SJSA1 (cell line): ENCODE results near the gene HEMGN. TPM values are rescaled to one million over a fixed set of nuclear protein-coding genes. Genes with fewer than 3 reads are reported as not detected.
"Not testable (repeated sequence)": the region's sequence is repeated elsewhere in the genome, so short reads cannot be mapped to it uniquely, and the experiment has no call there.

Experiments used
- DNase-seq, 2 experiments: peaks; one replicate each; pipeline ENCODE4 v3.0.0-alpha.2; 2015 to 2020; ENCODE audit warnings: low spot score in 2 of 2, low read depth in 1 of 2
- H3K27ac ChIP-seq: fragments of 250-450 bp; sonication (Bioruptor Pico); 2 replicates; pipeline ENCODE4 v1.5.1; 2020; ENCODE audit warnings: mild to moderate bottlenecking, moderate library complexity
- H3K27me3 ChIP-seq: fragments of 250-450 bp; sonication (Bioruptor Pico); replicated peaks from 2 replicates; pipeline ENCODE4 v1.5.1; 2020; ENCODE audit warnings: mild to moderate bottlenecking, moderate library complexity
- H3K36me3 ChIP-seq: fragments of 250-450 bp; sonication (Bioruptor Pico); 2 replicates; pipeline ENCODE4 v1.5.1; 2020; ENCODE audit warnings: mild to moderate bottlenecking
- H3K4me1 ChIP-seq: fragments of 250-450 bp; sonication (Bioruptor Pico); replicated peaks from 2 replicates; pipeline ENCODE4 v1.6.1; 2021; ENCODE audit warnings: mild to moderate bottlenecking
- H3K4me3 ChIP-seq: fragments of 250-450 bp; sonication (Bioruptor Pico); 2 replicates; pipeline ENCODE4 v1.5.1; 2020; ENCODE audit warnings: mild to moderate bottlenecking
- H3K9me3 ChIP-seq: fragments of 250-450 bp; sonication (Bioruptor Pico); replicated peaks from 2 replicates; pipeline ENCODE4 v1.5.1; 2020; ENCODE audit warnings: mild to moderate bottlenecking
- total RNA-seq: library from RNA; depleted of rRNA; stranded (reverse); fragments of >200 nt; shearing (Covaris generic); gene quantifications from 2 replicates; pipeline ENCODE4 v1.2.3, GENCODE V29; 2014

Gene HEMGN
- total RNA-seq, 1 experiment from 2014 or later, result not detected

DNA sequence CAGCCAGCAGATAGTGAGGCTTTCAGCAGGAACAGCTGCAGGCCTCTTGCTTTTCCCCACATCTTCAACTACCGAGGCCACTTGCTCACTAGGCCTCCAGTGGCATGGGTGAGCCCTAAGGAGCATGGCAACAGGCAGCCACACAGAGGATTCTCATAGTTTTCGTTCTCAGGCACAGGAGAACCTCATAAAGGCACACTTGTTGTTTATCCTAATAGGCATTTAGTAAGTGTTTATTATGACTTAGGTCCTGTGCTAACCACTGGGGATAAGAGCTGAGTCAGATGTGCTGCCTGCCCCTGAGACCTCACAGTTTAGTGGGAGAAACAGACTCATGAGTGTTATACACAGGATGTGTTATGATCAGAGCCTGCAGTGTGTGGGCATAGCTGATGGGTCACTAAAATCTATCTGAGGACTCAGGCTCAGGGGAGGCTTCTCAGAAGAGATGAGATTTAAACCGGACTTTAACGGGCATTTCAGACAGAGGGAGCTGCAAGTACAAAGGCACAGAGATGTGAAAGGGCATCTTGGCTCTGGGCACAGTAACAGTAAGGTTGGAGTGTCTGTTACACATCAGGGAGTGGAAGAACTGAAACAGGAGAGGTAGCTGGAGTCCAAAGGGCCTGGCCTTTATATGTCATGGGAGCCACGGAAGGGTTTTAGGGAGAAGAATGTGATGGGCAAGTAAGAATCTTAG lies 21.0 kb upstream of the HEMGN start:
- no peaks in the 10 kb centered on the region; the same call in 1 of the 2 replicates for H3K27me3 ChIP-seq
- no peak overlapping the region for H3K4me3 ChIP-seq
- peak; percentile 41 to 50 for DNase-seq
- no peaks in the 10 kb centered on the region; the same call in 1 of the 2 replicates for H3K9me3 ChIP-seq
- no peak overlapping the region for H3K27ac ChIP-seq
- H3K36me3 ChIP-seq, result no peaks in the 10 kb centered on the region
- H3K4me1 ChIP-seq, result peaks cover 8% of the 10 kb centered on the region

DNA sequence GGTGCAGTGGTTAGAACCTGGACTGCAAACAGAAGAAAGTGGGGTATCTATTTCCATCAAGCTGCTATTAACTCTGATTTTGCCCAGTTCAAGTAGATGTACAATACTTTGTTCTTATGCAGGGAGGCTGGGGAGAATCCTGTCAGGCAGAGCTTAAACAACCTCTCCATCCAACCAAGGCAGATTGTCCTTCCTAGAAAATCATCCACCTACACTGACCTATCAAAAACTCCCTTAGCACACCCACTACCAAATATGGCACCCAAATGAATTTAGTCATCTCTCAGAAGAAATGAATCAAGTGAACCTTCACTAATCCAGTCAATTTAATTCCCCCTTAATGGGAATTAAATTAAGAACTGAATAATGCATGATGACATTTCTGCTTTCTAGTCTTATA lies 18.4 kb upstream of the HEMGN start:
- no peaks in the 10 kb centered on the region; the same call in 1 of the 2 replicates for H3K9me3 ChIP-seq
- no peaks in the 10 kb centered on the region for H3K36me3 ChIP-seq
- no peak overlapping the region for H3K27ac ChIP-seq
- H3K4me1 ChIP-seq, result peaks cover 8% of the 10 kb centered on the region
- H3K27me3 ChIP-seq, result 0 out of 2 replicates have a peak, but pooled peaks cover 4% of the 10 kb centered on the region
- no peak for DNase-seq
- no peak overlapping the region for H3K4me3 ChIP-seq

DNA sequence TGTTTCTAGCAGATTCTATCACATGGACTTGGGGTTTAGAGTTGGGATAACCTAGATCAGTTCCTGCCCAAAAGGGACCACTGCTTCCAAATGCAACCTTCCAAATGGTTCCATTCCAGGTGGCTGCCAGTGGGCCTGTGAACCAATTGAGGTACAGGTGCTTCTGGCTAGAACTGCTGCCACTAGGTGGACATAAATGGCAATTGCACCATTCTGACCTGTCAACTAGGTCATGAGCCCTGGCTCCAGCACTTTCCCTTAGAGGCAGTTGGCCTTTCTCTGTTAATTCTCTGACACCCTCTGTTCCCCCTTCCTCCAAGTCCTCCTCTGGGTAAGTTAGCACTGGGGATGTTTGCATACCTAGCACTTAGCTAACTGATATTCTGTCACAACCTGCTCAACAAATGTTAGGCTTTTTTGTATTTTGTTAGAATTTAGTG lies 16.6 kb upstream of the HEMGN start:
- DNase-seq, result no peak
- Histone ChIP-seq H3K4me3 (no peak overlapping the region), H3K27ac (no peak overlapping the region), H3K4me1 (peaks cover 8% of the 10 kb centered on the region), H3K36me3 (no peaks in the 10 kb centered on the region), H3K9me3 (no peaks in the 10 kb centered on the region; the same call in 1 of the 2 replicates), H3K27me3 (0 out of 2 replicates have a peak, but pooled peaks cover 4% of the 10 kb centered on the region)

DNA sequence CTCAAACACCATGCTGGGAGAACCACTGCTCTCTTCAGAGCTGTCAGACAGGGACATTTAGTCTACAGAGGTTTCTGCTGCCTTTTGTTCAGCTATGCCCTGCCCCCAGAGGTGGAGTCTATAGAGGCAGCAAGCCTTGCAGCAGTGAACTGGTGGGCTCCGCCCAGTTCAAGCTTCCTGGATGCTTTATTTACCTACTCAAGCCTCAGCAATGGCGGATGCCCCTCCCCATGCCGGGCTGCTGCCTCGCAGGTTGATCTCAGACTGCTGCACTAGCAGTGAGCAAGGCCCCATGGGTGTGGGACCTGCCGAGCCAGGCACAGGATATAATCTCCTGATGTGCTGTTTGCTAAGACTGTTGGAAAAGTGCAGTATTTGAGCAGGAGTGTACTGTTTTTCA lies 12.9 kb upstream of the HEMGN start:
- H3K4me3 ChIP-seq, DNase-seq, H3K4me1 ChIP-seq, H3K36me3 ChIP-seq, H3K27ac ChIP-seq, H3K9me3 ChIP-seq, H3K27me3 ChIP-seq: not testable (repeated sequence)

DNA sequence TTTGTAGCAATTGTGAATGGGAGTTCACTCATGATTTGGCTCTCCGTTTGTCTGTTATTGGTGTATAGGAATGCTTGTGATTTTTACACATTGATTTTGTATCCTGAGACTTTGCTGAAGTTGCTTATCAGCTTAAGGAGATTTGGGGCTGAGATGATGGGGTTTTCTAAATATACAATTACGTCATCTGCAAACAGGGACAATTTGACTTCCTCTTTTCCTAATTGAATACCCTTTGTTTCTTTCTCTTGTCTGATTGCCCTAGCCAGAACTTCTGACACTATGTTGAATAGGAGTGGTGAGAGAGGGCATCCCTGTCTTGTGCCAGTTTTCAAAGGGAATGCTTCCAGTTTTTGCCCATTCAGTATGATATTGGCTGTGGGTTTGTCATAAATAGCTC lies 9.1 kb upstream of the HEMGN start:
- H3K36me3 ChIP-seq, H3K9me3 ChIP-seq, H3K27ac ChIP-seq, H3K4me1 ChIP-seq, H3K4me3 ChIP-seq, H3K27me3 ChIP-seq, DNase-seq: not testable (repeated sequence)

DNA sequence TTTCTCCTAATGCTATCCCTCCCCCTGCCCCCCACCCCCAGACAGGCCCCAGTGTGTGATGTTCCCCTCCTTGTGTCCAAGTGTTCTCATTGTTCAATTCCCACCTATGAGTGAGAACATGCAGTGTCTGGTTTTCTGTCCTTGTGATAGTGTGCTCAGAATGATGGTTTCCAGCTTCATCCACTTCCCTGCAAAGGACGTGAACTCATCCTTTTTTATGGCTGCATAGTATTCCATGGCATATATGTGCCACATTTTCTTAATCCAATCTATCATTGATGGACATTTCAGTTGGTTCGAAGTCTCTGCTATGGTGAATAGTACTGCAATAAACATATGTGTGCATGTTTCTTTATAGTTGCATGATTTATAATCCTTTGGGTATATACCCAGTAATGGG lies 7.5 kb upstream of the HEMGN start:
- not testable (repeated sequence) for DNase-seq, H3K4me1 ChIP-seq, H3K4me3 ChIP-seq, H3K27me3 ChIP-seq, H3K9me3 ChIP-seq, H3K27ac ChIP-seq, H3K36me3 ChIP-seq

DNA sequence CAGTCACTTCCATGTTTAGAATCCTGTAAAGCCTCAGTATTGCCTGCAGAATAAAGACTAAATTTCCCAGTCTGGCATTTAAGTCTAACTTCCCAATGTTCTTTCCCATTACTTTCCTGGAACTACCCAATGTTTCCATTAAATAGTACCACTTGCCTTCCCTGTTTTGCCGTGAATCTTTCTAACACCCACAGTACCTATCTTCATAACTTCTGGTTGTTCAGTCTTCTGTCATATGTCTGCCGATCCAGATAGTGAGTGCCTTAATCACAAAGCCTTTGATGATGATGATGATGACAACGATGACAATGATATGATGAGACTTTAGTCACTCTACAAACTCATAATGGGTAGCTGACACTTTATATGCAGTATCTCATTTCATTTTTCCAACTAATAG lies 6.6 kb upstream of the HEMGN start:
- Histone ChIP-seq H3K4me1 (no peaks in the 10 kb centered on the region), H3K27ac (no peak overlapping the region), H3K27me3 (peaks cover 6% of the 10 kb centered on the region), H3K4me3 (no peak overlapping the region), H3K9me3 (no peaks in the 10 kb centered on the region), H3K36me3 (no peaks in the 10 kb centered on the region)
- DNase-seq, result no peak

DNA sequence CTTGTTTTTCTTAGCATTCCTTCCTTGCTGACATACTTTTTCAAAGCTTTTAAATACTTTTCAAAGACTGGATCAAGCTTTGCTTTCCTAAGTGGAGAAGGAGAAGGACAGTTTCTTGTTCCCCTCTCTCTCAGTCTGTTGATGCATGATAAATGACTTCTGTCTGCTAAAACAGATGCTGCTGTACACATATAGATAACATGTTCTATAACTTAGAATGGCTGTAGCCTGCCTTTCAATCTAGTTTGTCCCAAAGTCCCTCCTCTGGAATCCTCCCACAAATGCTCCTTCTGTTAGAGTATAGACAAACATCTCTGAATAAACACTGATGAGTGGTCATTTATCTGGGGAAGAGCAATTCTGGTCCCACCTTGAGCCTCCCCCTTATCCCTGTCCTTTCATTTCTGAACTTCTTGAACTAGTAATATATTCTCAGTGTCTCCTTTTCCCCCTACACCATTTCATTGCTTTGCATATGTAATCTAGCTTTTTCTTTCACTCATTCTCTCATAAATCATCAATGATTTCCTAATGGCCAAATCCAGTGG lies 5.4 kb upstream of the HEMGN start:
- Histone ChIP-seq H3K9me3 (no peaks in the 10 kb centered on the region), H3K36me3 (no peaks in the 10 kb centered on the region), H3K4me1 (no peaks in the 10 kb centered on the region), H3K27me3 (peaks cover 8% of the 10 kb centered on the region), H3K4me3 (no peak overlapping the region), H3K27ac (no peak overlapping the region)
- DNase-seq, result no peak

DNA sequence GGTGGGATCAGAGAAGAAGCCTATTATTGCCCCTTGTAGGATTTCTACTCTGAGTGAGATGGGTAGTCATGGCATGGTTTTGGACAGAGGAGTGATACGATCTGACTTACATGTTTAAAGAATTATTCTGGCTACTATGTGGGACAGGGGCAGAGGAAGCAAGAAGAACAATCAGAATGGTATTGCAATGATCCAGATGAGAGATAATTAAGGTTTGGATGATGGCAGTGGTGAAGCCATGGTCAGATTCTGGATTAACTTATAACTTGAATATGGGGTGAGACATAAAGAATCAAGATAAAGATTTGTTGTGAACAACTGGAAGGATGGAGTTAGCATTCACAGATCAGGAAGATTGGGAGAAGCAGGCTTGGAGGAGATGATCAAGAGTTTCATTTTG lies 3.4 kb upstream of the HEMGN start:
- Histone ChIP-seq H3K9me3 (no peaks in the 10 kb centered on the region), H3K36me3 (no peaks in the 10 kb centered on the region), H3K27ac (no peak overlapping the region), H3K4me1 (no peaks in the 10 kb centered on the region), H3K4me3 (no peak overlapping the region), H3K27me3 (peaks cover 15% of the 10 kb centered on the region)
- no peak for DNase-seq

DNA sequence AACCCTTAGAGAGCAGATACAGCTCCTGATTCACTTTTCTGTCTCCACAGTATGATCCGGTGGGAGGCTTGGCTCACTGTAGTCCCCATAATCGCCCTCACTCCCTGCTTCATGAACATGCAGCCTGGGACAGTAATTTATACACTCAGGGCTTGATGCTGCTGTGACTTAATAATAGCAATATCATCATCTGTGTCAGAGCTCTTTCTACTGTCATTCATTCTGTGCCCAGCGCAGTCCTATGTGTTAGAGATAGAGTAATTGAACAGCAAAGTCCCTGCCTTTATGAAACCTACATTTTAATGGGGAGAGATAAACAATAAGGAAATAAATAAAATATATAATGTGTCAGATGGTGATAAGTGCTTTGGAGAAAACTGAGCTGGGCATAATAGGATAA lies 2.8 kb upstream of the HEMGN start:
- H3K36me3 ChIP-seq, result no peaks in the 10 kb centered on the region
- H3K4me3 ChIP-seq, result no peak overlapping the region
- no peaks in the 10 kb centered on the region for H3K9me3 ChIP-seq
- H3K27ac ChIP-seq, result no peak overlapping the region
- H3K4me1 ChIP-seq, result no peaks in the 10 kb centered on the region
- H3K27me3 ChIP-seq, result peaks cover 21% of the 10 kb centered on the region
- no peak for DNase-seq

DNA sequence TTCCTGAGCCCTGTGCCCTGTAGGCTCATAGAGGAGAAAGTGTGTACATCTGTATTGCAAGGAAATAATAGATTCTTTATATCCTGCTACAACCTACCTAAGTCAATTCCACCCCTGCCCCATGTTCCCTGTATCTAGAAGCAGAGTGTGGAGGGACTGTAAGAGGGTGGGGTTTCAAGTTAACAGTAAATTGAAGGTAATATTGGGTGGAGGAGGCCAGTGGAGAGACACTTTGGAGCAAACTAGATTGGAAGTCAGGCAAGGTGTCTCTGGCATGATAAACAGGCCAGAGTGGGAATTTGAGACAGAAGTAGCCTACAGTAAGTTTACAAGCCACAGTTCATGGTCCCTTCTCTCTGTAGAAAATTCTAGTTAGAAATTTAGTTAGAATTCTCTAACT lies 2.3 kb upstream of the HEMGN start:
- Histone ChIP-seq H3K27ac (no peak overlapping the region), H3K9me3 (no peaks in the 10 kb centered on the region), H3K36me3 (no peaks in the 10 kb centered on the region), H3K4me1 (no peaks in the 10 kb centered on the region), H3K4me3 (no peak overlapping the region), H3K27me3 (peaks cover 21% of the 10 kb centered on the region)
- no peak for DNase-seq

DNA sequence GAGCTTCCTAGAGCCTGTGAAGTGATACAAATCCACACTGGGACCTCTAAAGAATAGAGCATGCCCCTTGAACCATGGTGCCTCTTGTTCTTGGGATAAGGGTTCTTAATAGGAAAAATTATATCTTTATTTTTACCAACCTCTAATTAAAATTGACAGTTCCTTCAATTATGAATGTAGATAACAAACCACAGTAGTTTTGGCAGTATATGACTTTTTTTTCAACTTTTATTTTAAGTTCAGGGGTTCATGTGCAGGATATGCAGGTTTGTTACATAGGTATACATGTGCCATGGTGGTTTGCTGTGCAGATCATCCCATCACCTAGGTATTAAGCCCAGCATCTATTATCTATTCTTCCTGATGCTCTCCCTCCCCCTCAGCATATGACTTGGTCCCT lies 974 bp downstream of the HEMGN start:
- Histone ChIP-seq H3K4me3 (no peak overlapping the region), H3K9me3 (no peaks in the 10 kb centered on the region), H3K27ac (no peak overlapping the region), H3K36me3 (no peaks in the 10 kb centered on the region), H3K4me1 (no peaks in the 10 kb centered on the region), H3K27me3 (peaks cover 34% of the 10 kb centered on the region)
- no peak for DNase-seq

DNA sequence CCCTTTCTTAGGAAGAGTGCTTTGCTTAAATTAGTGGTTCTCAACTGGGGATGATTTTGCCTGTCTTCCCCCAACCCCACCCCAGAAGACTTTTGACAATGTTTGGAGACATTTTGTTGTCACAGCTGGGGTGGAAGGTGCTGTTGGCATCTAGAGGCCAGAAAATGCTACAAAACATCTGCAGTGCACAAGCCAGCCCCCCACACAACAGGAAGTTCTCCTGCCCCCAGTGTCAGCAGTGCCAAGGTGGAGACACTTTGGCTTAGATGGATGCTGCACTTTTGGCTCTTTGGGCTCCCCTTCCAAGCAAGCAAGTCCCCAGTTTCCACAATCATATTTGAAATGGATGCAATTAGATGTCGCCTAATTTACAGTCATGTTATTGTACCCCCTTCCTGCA lies 2.7 kb downstream of the HEMGN start:
- H3K27me3 ChIP-seq, result peaks cover 43% of the 10 kb centered on the region

DNA sequence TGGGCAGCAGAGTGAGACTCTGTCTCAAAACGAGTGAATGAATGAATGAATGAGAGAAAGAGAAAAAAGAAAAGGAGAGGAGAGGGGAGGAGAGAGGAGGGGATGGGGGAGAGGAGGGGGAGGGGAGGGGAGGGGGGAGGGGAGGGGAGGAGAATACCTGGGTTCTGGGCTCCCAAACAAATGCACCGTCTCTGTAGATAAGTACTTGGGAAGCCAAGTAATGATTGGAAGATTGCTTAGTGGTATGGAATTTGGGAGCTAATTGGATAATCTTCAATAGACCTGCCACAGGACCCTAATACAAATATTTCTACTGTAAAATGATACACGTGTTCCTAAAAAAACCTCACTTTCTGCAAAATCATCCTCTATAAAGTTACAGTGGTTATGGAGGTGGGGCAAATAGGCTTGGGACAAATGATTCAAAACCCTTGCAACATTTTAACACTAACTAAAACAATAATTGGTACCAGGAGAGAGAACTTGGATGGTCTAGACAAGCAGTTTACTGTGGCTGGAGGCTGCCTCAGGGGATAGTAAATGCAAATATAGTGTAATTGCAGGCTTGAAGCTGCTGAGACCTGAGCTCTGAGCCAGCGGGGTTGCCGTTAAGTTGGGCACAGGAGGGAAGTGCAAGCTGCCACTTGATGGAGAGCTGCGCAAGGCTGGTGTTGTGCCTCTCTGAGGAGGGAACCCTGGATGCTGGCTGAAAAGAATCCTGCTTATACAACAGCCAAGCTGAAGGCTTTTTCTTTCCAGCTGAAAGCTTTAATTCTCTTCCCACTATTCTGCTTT lies 3.5 kb downstream of the HEMGN start:
- no peak for DNase-seq
- Histone ChIP-seq H3K9me3 (no peaks in the 10 kb centered on the region), H3K4me1 (no peaks in the 10 kb centered on the region), H3K36me3 (no peaks in the 10 kb centered on the region), H3K27ac (no peak overlapping the region), H3K4me3 (no peak overlapping the region), H3K27me3 (peaks cover 45% of the 10 kb centered on the region)

More for the DNA sequence above, 2.7 kb downstream of the HEMGN start:
- H3K9me3 ChIP-seq, result no peaks in the 10 kb centered on the region
- H3K4me1 ChIP-seq, result no peaks in the 10 kb centered on the region
- H3K4me3 ChIP-seq, result no peak overlapping the region
- H3K36me3 ChIP-seq, result no peaks in the 10 kb centered on the region
- no peak overlapping the region for H3K27ac ChIP-seq
- DNase-seq, result no peak
